HepG2 (cell line): ENCODE data around the gene IRF3. TPM values are rescaled to one million over a fixed set of nuclear protein-coding genes. Genes with fewer than 3 reads are reported as not detected.

Experiments
- ATF7-NPFF ChIP-seq: sonication (generic); formaldehyde crosslinking; IDR thresholded peaks from 2 replicates; pipeline ENCODE4 v1.8.1; 2023; ENCODE audit warnings: mild to moderate bottlenecking, low read depth, missing genetic modification reagents, moderate library complexity
- BORCS8-MEF2B ChIP-seq: sonication (generic); formaldehyde crosslinking; IDR thresholded peaks from 2 replicates; pipeline ENCODE4 v1.8.0; 2022; ENCODE audit warnings: mild to moderate bottlenecking, missing genetic modification reagents
- DPF2 ChIP-seq: sonication (generic); formaldehyde crosslinking; IDR thresholded peaks from 2 replicates; pipeline ENCODE4 v1.4.0; 2020; ENCODE audit warnings: mild to moderate bottlenecking, low read depth, missing genetic modification reagents, borderline replicate concordance
- FOXP4 ChIP-seq: sonication (generic); formaldehyde crosslinking; IDR thresholded peaks from 2 replicates; pipeline ENCODE4 v1.4.0; 2020; ENCODE audit warnings: missing genetic modification reagents
- GABPA ChIP-seq, 2 experiments: IDR thresholded peaks; 2 replicates each; pipeline ENCODE4 v1.6.1; 2011 to 2016; ENCODE audit warnings: low read depth in 2 of 2, low read length in 1 of 2, missing biosample characterization in 1 of 2, missing genetic modification characterization in 1 of 2
- NFAT5 ChIP-seq: sonication (generic); formaldehyde crosslinking; IDR thresholded peaks from 2 replicates; pipeline ENCODE4 v1.4.0; 2020; ENCODE audit warnings: missing genetic modification reagents
- NFIC ChIP-seq: IDR thresholded peaks from 2 replicates; pipeline ENCODE4 v1.6.1; 2012; ENCODE audit warnings: mild to moderate bottlenecking, low read length, inconsistent platforms
- NR0B2 ChIP-seq: sonication (generic); formaldehyde crosslinking; IDR thresholded peaks from 2 replicates; pipeline ENCODE4 v1.4.0; 2020; ENCODE audit warnings: mild to moderate bottlenecking, missing genetic modification reagents
- PLSCR1 ChIP-seq: sonication (generic); formaldehyde crosslinking; IDR thresholded peaks from 2 replicates; pipeline ENCODE4 v1.5.0; 2020; ENCODE audit warnings: missing genetic modification reagents, mild to moderate bottlenecking, borderline replicate concordance
- SNRNP70 ChIP-seq: fragments of 200-400 bp; formaldehyde crosslinking; IDR thresholded peaks from 2 replicates; pipeline ENCODE4 v1.6.1; 2017; ENCODE audit warnings: mild to moderate bottlenecking, low read depth, low read length, moderate library complexity
- SRSF9 ChIP-seq: fragments of 200-400 bp; formaldehyde crosslinking; IDR thresholded peaks from 2 replicates; pipeline ENCODE4 v1.6.1; 2018; ENCODE audit warnings: borderline replicate concordance, mild to moderate bottlenecking, low read depth, low read length; ENCODE audit not compliant: insufficient read depth, poor library complexity, severe bottlenecking
- ZNF124 ChIP-seq: sonication (generic); formaldehyde crosslinking; IDR thresholded peaks from 2 replicates; pipeline ENCODE4 v1.4.0; 2020; ENCODE audit warnings: missing genetic modification reagents
- ZNF276 ChIP-seq: sonication (generic); formaldehyde crosslinking; IDR thresholded peaks from 2 replicates; pipeline ENCODE4 v1.4.0; 2020; ENCODE audit warnings: mild to moderate bottlenecking, low read depth, missing genetic modification reagents
- ZNF720 ChIP-seq: sonication (generic); formaldehyde crosslinking; IDR thresholded peaks from 2 replicates; pipeline ENCODE4 v1.4.0; 2020; ENCODE audit warnings: missing genetic modification reagents
- ZSCAN9 ChIP-seq: IDR thresholded peaks from 2 replicates; pipeline ENCODE4 v1.6.1; 2016; ENCODE audit warnings: borderline replicate concordance
- polyA plus RNA-seq, 8 experiments: library from polyadenylated mRNA; depleted of rRNA in 3 of 8; stranded (reverse) in 7 of 8; unstranded in 1 of 8; fragments of >200 nt; fragmentation: Illumina TruSeq in 4 of 8; extraction: Trizol in 4 of 8; gene quantifications; 2 replicates each; pipeline versions ENCODE4 v1.2.1 to v1.2.3, GENCODE V29; 2011 to 2016; ENCODE audit warnings: low read depth in 4 of 8, missing spikeins in 1 of 8, mixed read lengths in 1 of 8; ENCODE audit not compliant: insufficient read depth in 1 of 8
- total RNA-seq, 5 experiments: library from RNA; depleted of rRNA; stranded (reverse); fragments of >200 nt; fragmentation: Illumina TruSeq; extraction: Trizol; gene quantifications; 2 replicates each; pipeline ENCODE4 v1.2.3, GENCODE V29; 2016; ENCODE audit warnings: low read depth in 1 of 5

Gene IRF3
- total and polyA plus RNA-seq, 2 of the 13 experiments (the other 11 are each of a cell fraction or from before 2014, with no cell fraction given), result 61.9 to 65.5 TPM

GRCh38 chr19:49672131-49672919, 6.7 kb upstream of the IRF3 start (continued):
- peak; percentile 65 for TF ChIP-seq FOXP4
- no peak for TF ChIP-seq SNRNP70
- no peak for TF ChIP-seq PLSCR1
- 0 out of 2 replicates have a peak, but pooled peaks have one; percentile 45 for TF ChIP-seq ZNF124 (CRISPR knock-in tag)
- no peak for TF ChIP-seq NFAT5 (CRISPR knock-in tag)
- no peak for TF ChIP-seq GABPA (IDR thresholded peaks at IDR 0.05; ENCODE audit: low read depth, low read length)
- TF ChIP-seq GABPA (CRISPR knock-in tag; IDR thresholded peaks at IDR 0.05; ENCODE audit: low read depth), result 0 out of 2 replicates have a peak, but pooled peaks have one; percentile 41
- no peak for TF ChIP-seq ZNF720 (CRISPR knock-in tag)
- TF ChIP-seq DPF2 (CRISPR knock-in tag), result no peak
- TF ChIP-seq NFIC, result no peak
- TF ChIP-seq BORCS8-MEF2B, result peak; percentile 48; the same call in 1 of the 2 replicates
- no peak; the same call in 1 of the 2 replicates for TF ChIP-seq ZSCAN9
- TF ChIP-seq SRSF9, result no peak
- TF ChIP-seq ZNF276 (CRISPR knock-in tag), result 0 out of 2 replicates have a peak, but pooled peaks have one; percentile 41
- TF ChIP-seq ATF7-NPFF (CRISPR knock-in tag), result no peak
- TF ChIP-seq NR0B2 (CRISPR knock-in tag), result peak; percentile 82; the same call in 1 of the 2 replicates
